Endothelial cell of umbilical vein (primary cell): Measurements from ENCODE around the gene ULBP2. TPM values are rescaled to one million over a fixed set of nuclear protein-coding genes. Genes with fewer than 3 reads are reported as not detected.

ENCODE experiments used
- BruUV-seq: library from RNA; stranded (reverse); fragments of 400-500 nt; replicated peaks from 2 replicates; lab custom pipeline; 2021; lab: Mats Ljungman, UMichigan
- CTCF ChIA-PET: fragments of 300-600, 350-600 bp; sonication (Branson Sonifier 250); formaldehyde crosslinking; loops from one replicate; lab custom pipeline; 2021; ENCODE audit warnings: antibody characterized with exemption, inconsistent platforms; lab: Charles Lee
- POLR2A ChIA-PET: fragments of 300-600, 350-600 bp; sonication (Branson Sonifier 250); formaldehyde crosslinking; loops from one replicate; lab custom pipeline; 2021; ENCODE audit warnings: antibody characterized with exemption, inconsistent platforms; lab: Charles Lee
- DNase-seq: peaks from one replicate; pipeline ENCODE4 v3.0.0-alpha.2; 2011; ENCODE audit warnings: low read depth, low spot score
- FAIRE-seq: peaks from 2 replicates; lab custom pipeline; 2011; peaks lifted over from hg19 to GRCh38; lab: Jason Lieb, UNC
- H2AFZ ChIP-seq: 2 replicates; pipeline ENCODE4 v1.6.0; 2012; ENCODE audit warnings: low read depth, low read length, control low read depth, inconsistent platforms
- H3K27ac ChIP-seq: 2 replicates; pipeline ENCODE4 v1.5.1; 2011; ENCODE audit warnings: low read depth, mild to moderate bottlenecking, control low read depth, low read length, moderate library complexity; ENCODE audit not compliant: insufficient read depth
- H3K27me3 ChIP-seq, 2 experiments: 2 replicates each; pipeline versions ENCODE4 v1.6.0 to v1.6.1; 2011; ENCODE audit warnings: low read length in 2 of 2, mixed read lengths in 1 of 2; ENCODE audit not compliant: control insufficient read depth in 2 of 2, insufficient read depth in 2 of 2
- H3K36me3 ChIP-seq, 2 experiments: 2 replicates in 1 of 2; 3 replicates in 1 of 2; pipeline ENCODE4 v1.5.1; 2011; ENCODE audit warnings: low read length in 2 of 2, mild to moderate bottlenecking in 1 of 2, moderate library complexity in 1 of 2; ENCODE audit not compliant: control insufficient read depth in 2 of 2, insufficient read depth in 2 of 2; ENCODE audit errors: extremely low read depth in 1 of 2
- H3K4me1 ChIP-seq: 3 replicates; pipeline ENCODE4 v1.5.1; 2011; ENCODE audit warnings: mild to moderate bottlenecking, low read length; ENCODE audit not compliant: control insufficient read depth, insufficient read depth; ENCODE audit errors: extremely low read depth
- H3K4me2 ChIP-seq: 2 replicates; pipeline ENCODE4 v1.6.1; 2011; ENCODE audit warnings: low read length, control low read depth, mixed read lengths; ENCODE audit not compliant: insufficient read depth
- H3K4me3 ChIP-seq, 3 experiments: fragments of 200-600 bp in 1 of 3; sonication (generic), shearing (Covaris generic) in 1 of 3; replicated peaks in 1 of 3; 2 replicates each; pipeline ENCODE4 v1.5.1; 2011 to 2016; ENCODE audit warnings: control low read depth in 3 of 3, low read length in 3 of 3, mild to moderate bottlenecking in 2 of 3, inconsistent platforms in 1 of 3, low read depth in 1 of 3, moderate library complexity in 1 of 3; ENCODE audit not compliant: insufficient read depth in 1 of 3
- H3K79me2 ChIP-seq: 2 replicates; pipeline ENCODE4 v1.6.0; 2012; ENCODE audit warnings: low read length, inconsistent platforms; ENCODE audit not compliant: control insufficient read depth, insufficient read depth
- H3K9ac ChIP-seq: replicated peaks from 2 replicates; pipeline ENCODE3; 2011; ENCODE audit warnings: low read length, control low read depth; ENCODE audit not compliant: insufficient read depth; ENCODE audit errors: extremely low read depth
- H3K9me1 ChIP-seq: replicated peaks from 3 replicates; pipeline ENCODE4 v1.6.0; 2011; ENCODE audit warnings: mild to moderate bottlenecking, low read length; ENCODE audit not compliant: control insufficient read depth, insufficient read depth; ENCODE audit errors: extremely low read depth
- H3K9me3 ChIP-seq: replicated peaks from 2 replicates; pipeline ENCODE4 v1.5.1; 2012; ENCODE audit warnings: low read length, inconsistent platforms; ENCODE audit not compliant: control insufficient read depth, insufficient read depth
- H4K20me1 ChIP-seq: replicated peaks from 2 replicates; pipeline ENCODE3; 2011; ENCODE audit warnings: mild to moderate bottlenecking, low read length; ENCODE audit not compliant: control insufficient read depth, insufficient read depth; ENCODE audit errors: extremely low read depth
- CTCF ChIP-seq, 2 donors: IDR thresholded peaks; 1 replicate in 1 of 2; 2 replicates in 1 of 2; pipeline ENCODE4 v1.5.1; 2011; ENCODE audit warnings: low read length in 2 of 2, mild to moderate bottlenecking in 2 of 2, moderate library complexity in 2 of 2, control low read depth in 1 of 2, inconsistent platforms in 1 of 2, low read depth in 1 of 2; ENCODE audit not compliant: insufficient read depth in 1 of 2; ENCODE audit errors: extremely low read depth in 1 of 2
- EZH2 ChIP-seq: IDR thresholded peaks from 2 replicates; pipeline ENCODE4 v1.6.1; 2012; ENCODE audit warnings: borderline replicate concordance, low read depth, mild to moderate bottlenecking, moderate library complexity, low read length, inconsistent platforms; ENCODE audit not compliant: severe bottlenecking
- FOS ChIP-seq: IDR thresholded peaks from 2 replicates; pipeline ENCODE4 v1.6.1; 2011; ENCODE audit warnings: mild to moderate bottlenecking, low read length, moderate library complexity, borderline replicate concordance; ENCODE audit not compliant: insufficient read depth
- GATA2 ChIP-seq: IDR thresholded peaks from 2 replicates; pipeline ENCODE4 v1.7.0; 2011; ENCODE audit warnings: low read depth, mild to moderate bottlenecking, moderate library complexity, mixed read lengths, low read length; ENCODE audit not compliant: insufficient read length, insufficient read depth
- JUN ChIP-seq: IDR thresholded peaks from 2 replicates; pipeline ENCODE4 v1.6.1; 2011; ENCODE audit warnings: borderline replicate concordance, low read depth; ENCODE audit not compliant: insufficient read length, insufficient read depth
- MAX ChIP-seq: IDR thresholded peaks from 2 replicates; pipeline ENCODE4 v1.6.1; 2011; ENCODE audit not compliant: insufficient read depth, insufficient read length
- MYC ChIP-seq: IDR thresholded peaks from one replicate; pipeline ENCODE4 v1.6.1; 2011; ENCODE audit warnings: mild to moderate bottlenecking, low read depth, low read length
- POLR2A ChIP-seq: IDR thresholded peaks from 2 replicates; pipeline ENCODE4 v1.6.1; 2012; ENCODE audit warnings: low read depth, mild to moderate bottlenecking, control low read depth, low read length
- POLR2AphosphoS5 ChIP-seq: IDR thresholded peaks from 2 replicates; pipeline ENCODE4 v1.6.1; 2012; ENCODE audit warnings: low read depth, mild to moderate bottlenecking, control low read depth, low read length, moderate library complexity; ENCODE audit not compliant: insufficient read depth
- dilution Hi-C: fragments of 300-500 bp; cut with MboI; formaldehyde crosslinking; loops from one replicate; pipeline ENCODE4 v1.15.0; 2019; ENCODE audit warnings: low sequenced_read_pairs; ENCODE audit not compliant: extremely low pct_ligation_motif_present
- intact Hi-C: fragments of 100-400 bp; cut with micrococcal nuclease; formaldehyde crosslinking; loops from one replicate; pipeline ENCODE4 v1.10.0; 2022
- polyA plus RNA-seq, 4 experiments: library from polyadenylated mRNA; depleted of rRNA in 3 of 4; stranded (reverse) in 3 of 4; unstranded in 1 of 4; fragments of >200 nt; gene quantifications; 2 replicates each; pipeline versions ENCODE4 v1.2.1 to v1.2.3, GENCODE V29; 2011 to 2012; ENCODE audit warnings: missing spikeins in 1 of 4
- total RNA-seq: library from RNA; stranded (reverse); gene quantifications from 2 replicates; pipeline ENCODE4 v1.2.3, GENCODE V29; 2021

ULBP2 gene
- total and polyA plus RNA-seq, 2 donors (not counting 3 experiments of a cell fraction or from before 2014, with no cell fraction given) = 7.0 to 22.8 TPM

GRCh38 chr6:149963212-149963461 lies 21.3 kb downstream of the ULBP2 start:
- H4K20me1 ChIP-seq = no peaks in the 10 kb centered on the region
- TF ChIP-seq MAX (no peak), POLR2AphosphoS5 (no peak), EZH2 (no peak), CTCF (IDR thresholded peaks at IDR 0.05; ENCODE audit: extremely low read depth in 1 of 2, insufficient read depth in 1 of 2, low read depth in 1 of 2, low read length in 2 of 2) (no peak), GATA2 (no peak), POLR2A (no peak), JUN (no peak), MYC (no peak), FOS (no peak)
- peaks cover 12 to 33% of the 10 kb centered on the region in 2 experiments for H3K27me3 ChIP-seq
- ChIA-PET POLR2A (no interaction called here), CTCF (no interaction called here)
- no peak overlapping the region for H3K27ac ChIP-seq
- dilution Hi-C loops (no loop called here), intact Hi-C loops (loop anchor here (2.0 kb wide), 1 partner anchor 28 kb away; no protein-coding TSS in a partner anchor)
- FAIRE-seq (no peak), DNase-seq (no peak)
- peak overlapping the region; percentile 44 to 55 (median 49) for H3K4me3 ChIP-seq
- H3K9me3 ChIP-seq = no peaks in the 10 kb centered on the region
- H2AFZ ChIP-seq = peak overlapping the region; percentile 95
- H3K9ac ChIP-seq = no peak overlapping the region
- H3K4me1 ChIP-seq = peaks cover 20% of the 10 kb centered on the region
- H3K9me1 ChIP-seq = no peaks in the 10 kb centered on the region
- H3K36me3 ChIP-seq = no peaks in the 10 kb centered on the region
- no TSS peak for BruUV-seq
- H3K79me2 ChIP-seq = no peaks in the 10 kb centered on the region
- H3K4me2 ChIP-seq = peak overlapping the region; percentile 66
